Gastrocnemius medialis (tissue), 4 donors: ENCODE data around the gene SLC38A2. TPM values are rescaled to one million over a fixed set of nuclear protein-coding genes. Genes with fewer than 3 reads are reported as not detected.
A peak's percentile ranks its signal among the peaks of the same experiment; 100 is the strongest.

Experiments used
- ATAC-seq, 2 donors: fragments of 150-250 bp; one replicate each; pipeline ENCODE4 v1.9.1; 2016
- DNase-seq, 2 donors: peaks; one replicate each; pipeline ENCODE4 v3.0.0-alpha.2; 2019
- H3K27ac ChIP-seq, 4 donors: fragments of 200-600 bp; sonication (generic); 1 replicate in 1 of 4; 2 replicates in 3 of 4; pipeline ENCODE4 v1.5.1; 2016 to 2018; ENCODE audit warnings: mild to moderate bottlenecking in 2 of 4, moderate library complexity in 1 of 4
- H3K27me3 ChIP-seq, 3 donors: fragments of 200-600 bp; sonication (generic) in 2 of 3; 1 replicate in 1 of 3; 2 replicates in 2 of 3; pipeline versions ENCODE4 v1.5.1 to v1.6.0; 2016 to 2019; ENCODE audit warnings: mild to moderate bottlenecking in 1 of 3, moderate library complexity in 1 of 3
- H3K36me3 ChIP-seq, 2 donors: fragments of 200-600 bp; sonication (generic) in 1 of 2; one replicate each; pipeline ENCODE4 v1.5.1; 2017 to 2018
- H3K4me1 ChIP-seq, 2 donors: fragments of 200-600 bp; sonication (generic) in 1 of 2; one replicate each; pipeline ENCODE4 v1.5.1; 2016 to 2017; ENCODE audit warnings: mild to moderate bottlenecking in 2 of 2
- H3K4me3 ChIP-seq, 4 donors: fragments of 200-600 bp; sonication (generic) in 3 of 4; 1 replicate in 1 of 4; 2 replicates in 3 of 4; pipeline ENCODE4 v1.5.1; 2016 to 2019; ENCODE audit warnings: mild to moderate bottlenecking in 2 of 4
- H3K9me3 ChIP-seq, 3 donors: fragments of 200-600 bp; sonication (generic) in 2 of 3; 1 replicate in 1 of 3; 2 replicates in 2 of 3; pipeline ENCODE4 v1.5.1; 2016 to 2019
- CTCF ChIP-seq, 5 experiments: fragments of 450-650 bp in 3 of 5; fragments of 200-600 bp in 2 of 5; sonication (generic) in 2 of 5; IDR thresholded peaks in 4 of 5; conservative IDR thresholded peaks in 1 of 5; 1 replicate in 4 of 5; 2 replicates in 1 of 5; pipeline ENCODE4 v1.5.1; 2016 to 2019; ENCODE audit warnings: antibody characterized with exemption in 5 of 5, mild to moderate bottlenecking in 3 of 5, moderate library complexity in 3 of 5
- POLR2A ChIP-seq, 2 donors: fragments of 450-650 bp; IDR thresholded peaks; one replicate each; pipeline ENCODE4 v1.6.1; 2017; ENCODE audit warnings: antibody characterized with exemption in 2 of 2, mild to moderate bottlenecking in 2 of 2, moderate library complexity in 2 of 2
- in situ Hi-C, 4 donors: fragments of 200-750 bp; cut with MboI; loops; one replicate each; pipeline versions ENCODE4 v1.15.0 to v1.8.0; 2017; ENCODE audit warnings: low sequenced_read_pairs in 4 of 4
- intact Hi-C: fragments of 100-400 bp; cut with DNase I; formaldehyde crosslinking; loops from one replicate; pipeline ENCODE4 v1.15.1; 2023; ENCODE audit warnings: low total_unique reads
- total RNA-seq, 4 donors: library from RNA; depleted of rRNA; stranded (reverse); fragments of >200 nt; gene quantifications; one replicate each; pipeline versions ENCODE4 v1.1.0 to v1.2.3, GENCODE V29; 2016

Gene SLC38A2
- total RNA-seq, 4 donors from 2014 or later = 260 to 853 (median 400) TPM

- H3K4me3 ChIP-seq = peak overlapping the region; percentile 60 to 75 (median 69)
- H3K36me3 ChIP-seq = no peaks in the 10 kb centered on the region
- no peaks in the 10 kb centered on the region for H3K9me3 ChIP-seq
- H3K4me1 ChIP-seq = peaks cover 37 to 40% of the 10 kb centered on the region in 2 donors
- TF ChIP-seq POLR2A (IDR thresholded peaks at IDR 0.05) (no peak), CTCF (IDR thresholded peaks at IDR 0.05 in 4 of 5, conservative IDR thresholded peaks at IDR 0.05 in 1 of 5) (no peak)
- DNase-seq = peak in 1 of 2 donors; percentile 39
- H3K27me3 ChIP-seq = no peaks in the 10 kb centered on the region
- intact Hi-C loops (loop anchor here (5.0 kb wide), 2 partner anchors 395 to 655 kb away; partner anchors contain the start of gene ARID2), in situ Hi-C loops (loop anchor here in 2 of 4 donors (10.0 to 25.0 kb wide), 2 partner anchors 172 to 180 kb away; no protein-coding TSS in a partner anchor)
- ATAC-seq = no peak
- H3K27ac ChIP-seq = peak overlapping the region; percentile 92 to 98 (median 96)
These were observed 9.9 kb upstream of the SLC38A2 start for GRCh38 chr12:46382408-46382963.

GRCh38 chr12:46380881-46381280 lies 8.3 kb upstream of the SLC38A2 start:
- ATAC-seq = no peak
- peaks cover 23 to 27% of the 10 kb centered on the region in 2 donors for H3K4me1 ChIP-seq
- DNase-seq = no peak
- H3K27me3 ChIP-seq = no peaks in the 10 kb centered on the region
- H3K27ac ChIP-seq = no peak overlapping the region
- in situ Hi-C loops = loop anchor here in 2 of 4 donors (10.0 to 25.0 kb wide), 2 partner anchors 174 to 181 kb away; no protein-coding TSS in a partner anchor
- H3K36me3 ChIP-seq = no peaks in the 10 kb centered on the region
- no peaks in the 10 kb centered on the region for H3K9me3 ChIP-seq
- TF ChIP-seq POLR2A (IDR thresholded peaks at IDR 0.05) = no peak
- no peak for TF ChIP-seq CTCF (IDR thresholded peaks at IDR 0.05 in 4 of 5, conservative IDR thresholded peaks at IDR 0.05 in 1 of 5)
- intact Hi-C loops = loop anchor here (5.0 kb wide), 2 partner anchors 396 to 654 kb away; partner anchors contain the start of gene ARID2
- no peak overlapping the region for H3K4me3 ChIP-seq

- no peak for ATAC-seq
- in situ Hi-C loops = loop anchor here in 2 of 4 donors (10.0 to 25.0 kb wide), 2 partner anchors 175 to 182 kb away; no protein-coding TSS in a partner anchor
These were observed 7.6 kb upstream of the SLC38A2 start for GRCh38 chr12:46380022-46380796.

GRCh38 chr12:46379352-46379751 lies 6.8 kb upstream of the SLC38A2 start:
- no peak for TF ChIP-seq CTCF (IDR thresholded peaks at IDR 0.05 in 4 of 5, conservative IDR thresholded peaks at IDR 0.05 in 1 of 5)
- TF ChIP-seq POLR2A (IDR thresholded peaks at IDR 0.05) = no peak
- Histone ChIP-seq H3K4me1 (peaks cover 8 to 13% of the 10 kb centered on the region in 2 donors), H3K9me3 (no peaks in the 10 kb centered on the region), H3K36me3 (no peaks in the 10 kb centered on the region), H3K4me3 (no peak overlapping the region), H3K27me3 (no peaks in the 10 kb centered on the region), H3K27ac (no peak overlapping the region)
- ATAC-seq (no peak), DNase-seq (no peak)
- intact Hi-C loops = no loop called here
- in situ Hi-C loops = loop anchor here in 1 of 4 donors (25.0 kb wide), 1 partner anchor 183 kb away; no protein-coding TSS in a partner anchor

More at GRCh38 chr12:46380022-46380796, 7.6 kb upstream of the SLC38A2 start:
- H3K4me1 ChIP-seq = peaks cover 17 to 21% of the 10 kb centered on the region in 2 donors
- intact Hi-C loops = loop anchor here (5.0 kb wide), 2 partner anchors 397 to 653 kb away; partner anchors contain the start of gene ARID2
- H3K4me3 ChIP-seq = no peak overlapping the region
- no peak for DNase-seq
- TF ChIP-seq POLR2A (IDR thresholded peaks at IDR 0.05) (no peak), CTCF (IDR thresholded peaks at IDR 0.05 in 4 of 5, conservative IDR thresholded peaks at IDR 0.05 in 1 of 5) (no peak)
- no peak overlapping the region for H3K27ac ChIP-seq
- no peaks in the 10 kb centered on the region for H3K36me3 ChIP-seq
- H3K27me3 ChIP-seq = no peaks in the 10 kb centered on the region
- H3K9me3 ChIP-seq = no peaks in the 10 kb centered on the region
